Gastroesophageal sphincter (tissue), 3 donors: ENCODE data around the gene LAMA3.

ENCODE experiments used
- POLR2A ChIP-seq, 2 donors: fragments of 450-650 bp; IDR thresholded peaks; one replicate each; pipeline ENCODE4 v1.6.1; 2017; ENCODE audit warnings: antibody characterized with exemption in 2 of 2, mild to moderate bottlenecking in 2 of 2, moderate library complexity in 1 of 2
- TF ChIP-seq, protein P1 (sequence below), 4 experiments: fragments of 200-600 bp in 2 of 4; fragments of 450-650 bp in 2 of 4; sonication (generic) in 1 of 4; IDR thresholded peaks; one replicate each; pipeline ENCODE4 v1.5.1; 2017 to 2019; ENCODE audit warnings: antibody characterized with exemption in 4 of 4, mild to moderate bottlenecking in 2 of 4, moderate library complexity in 2 of 4

DNA sequence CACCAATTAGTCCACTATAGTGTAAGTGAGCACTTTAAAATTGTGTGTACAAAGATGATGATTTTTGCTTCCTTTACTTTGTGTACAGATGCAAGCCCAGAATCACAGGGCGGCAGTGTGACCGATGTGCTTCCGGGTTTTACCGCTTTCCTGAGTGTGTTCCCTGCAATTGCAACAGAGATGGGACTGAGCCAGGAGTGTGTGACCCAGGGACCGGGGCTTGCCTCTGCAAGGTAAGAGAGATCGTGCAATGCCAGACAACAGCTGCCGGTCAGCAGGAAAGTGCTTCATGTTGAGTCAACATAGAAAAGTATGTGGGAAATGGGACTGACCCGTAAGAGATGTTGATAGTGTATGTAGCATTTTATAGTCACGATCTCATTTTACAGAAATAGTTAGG lies 168.5 kb downstream of the LAMA3 start:
- TF ChIP-seq, protein P1, sequence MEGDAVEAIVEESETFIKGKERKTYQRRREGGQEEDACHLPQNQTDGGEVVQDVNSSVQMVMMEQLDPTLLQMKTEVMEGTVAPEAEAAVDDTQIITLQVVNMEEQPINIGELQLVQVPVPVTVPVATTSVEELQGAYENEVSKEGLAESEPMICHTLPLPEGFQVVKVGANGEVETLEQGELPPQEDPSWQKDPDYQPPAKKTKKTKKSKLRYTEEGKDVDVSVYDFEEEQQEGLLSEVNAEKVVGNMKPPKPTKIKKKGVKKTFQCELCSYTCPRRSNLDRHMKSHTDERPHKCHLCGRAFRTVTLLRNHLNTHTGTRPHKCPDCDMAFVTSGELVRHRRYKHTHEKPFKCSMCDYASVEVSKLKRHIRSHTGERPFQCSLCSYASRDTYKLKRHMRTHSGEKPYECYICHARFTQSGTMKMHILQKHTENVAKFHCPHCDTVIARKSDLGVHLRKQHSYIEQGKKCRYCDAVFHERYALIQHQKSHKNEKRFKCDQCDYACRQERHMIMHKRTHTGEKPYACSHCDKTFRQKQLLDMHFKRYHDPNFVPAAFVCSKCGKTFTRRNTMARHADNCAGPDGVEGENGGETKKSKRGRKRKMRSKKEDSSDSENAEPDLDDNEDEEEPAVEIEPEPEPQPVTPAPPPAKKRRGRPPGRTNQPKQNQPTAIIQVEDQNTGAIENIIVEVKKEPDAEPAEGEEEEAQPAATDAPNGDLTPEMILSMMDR (IDR thresholded peaks at IDR 0.05), result no peak
- no peak for TF ChIP-seq POLR2A (IDR thresholded peaks at IDR 0.05)
